Stimulated activated CD8-positive, alpha-beta memory T cell treated with anti-CD3 and anti-CD28 coated beads, Interleukin-15, amount 100 ng/mL, for 4 hours (primary cell): ENCODE data around the gene OPCML.

Experiments used
- DNase-seq, 2 donors: peaks; one replicate each; pipeline ENCODE4 v3.0.0-alpha.2; 2020; ENCODE audit warnings: low read depth in 2 of 2

The OPCML gene

DNA sequence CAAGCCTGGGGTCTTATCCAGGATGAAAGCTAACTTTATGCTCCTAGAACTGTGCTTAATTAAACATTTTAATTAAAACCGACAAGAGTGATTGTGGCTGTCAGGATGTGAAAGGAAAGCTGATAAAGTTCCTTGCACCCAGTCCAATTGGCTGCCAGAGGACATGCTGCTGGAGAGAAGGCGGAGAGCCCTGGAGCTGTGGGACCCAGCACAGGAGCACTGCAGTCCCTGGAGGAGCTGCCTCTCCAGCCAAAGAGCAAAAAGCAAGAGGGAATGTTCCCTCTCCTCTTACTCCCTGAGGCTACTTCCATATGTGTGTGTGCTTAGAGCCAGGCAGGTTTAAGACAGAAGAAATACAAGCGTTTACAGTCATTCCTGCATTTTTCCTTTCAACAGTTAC is 118.6 kb downstream of the OPCML start:
- DNase-seq: no peak

DNA sequence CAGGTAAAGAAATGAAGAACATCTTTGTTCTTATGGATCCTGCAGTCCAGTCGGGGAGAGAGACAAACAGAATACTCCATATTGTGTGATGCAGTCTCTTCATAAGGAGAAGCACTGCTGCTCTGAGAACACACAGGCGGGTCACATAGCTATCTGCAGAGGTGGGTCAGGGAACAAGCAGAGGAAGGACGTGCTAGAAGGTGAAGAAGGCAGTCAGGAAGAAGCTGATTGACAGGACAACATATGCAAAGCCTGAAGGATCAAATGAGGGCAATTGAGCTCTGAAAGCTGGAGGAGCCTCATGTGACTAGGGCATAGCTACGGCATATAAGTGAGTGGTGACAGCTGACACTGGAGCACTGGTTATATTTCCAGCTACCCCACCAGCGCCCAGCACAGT is 122.5 kb downstream of the OPCML start:
- DNase-seq: no peak

GRCh38 chr11:133408936-133409335 is 123.4 kb downstream of the OPCML start:
- DNase-seq: no peak

GRCh38 chr11:133408402-133408801 is 123.9 kb downstream of the OPCML start:
- no peak for DNase-seq

- DNase-seq: no peak
Measured at GRCh38 chr11:133406489-133406888, 125.8 kb downstream of the OPCML start.

- no peak for DNase-seq
Measured at GRCh38 chr11:133403900-133404299, 128.4 kb downstream of the OPCML start.

GRCh38 chr11:133402551-133402950 is 129.8 kb downstream of the OPCML start:
- DNase-seq: no peak

- DNase-seq: no peak
Measured at GRCh38 chr11:133399855-133400625, 132.3 kb downstream of the OPCML start.

- no peak for DNase-seq
Measured at GRCh38 chr11:133399294-133399693, 133.0 kb downstream of the OPCML start.

- no peak for DNase-seq
Measured at GRCh38 chr11:133390803-133391202, 141.5 kb downstream of the OPCML start.

DNA sequence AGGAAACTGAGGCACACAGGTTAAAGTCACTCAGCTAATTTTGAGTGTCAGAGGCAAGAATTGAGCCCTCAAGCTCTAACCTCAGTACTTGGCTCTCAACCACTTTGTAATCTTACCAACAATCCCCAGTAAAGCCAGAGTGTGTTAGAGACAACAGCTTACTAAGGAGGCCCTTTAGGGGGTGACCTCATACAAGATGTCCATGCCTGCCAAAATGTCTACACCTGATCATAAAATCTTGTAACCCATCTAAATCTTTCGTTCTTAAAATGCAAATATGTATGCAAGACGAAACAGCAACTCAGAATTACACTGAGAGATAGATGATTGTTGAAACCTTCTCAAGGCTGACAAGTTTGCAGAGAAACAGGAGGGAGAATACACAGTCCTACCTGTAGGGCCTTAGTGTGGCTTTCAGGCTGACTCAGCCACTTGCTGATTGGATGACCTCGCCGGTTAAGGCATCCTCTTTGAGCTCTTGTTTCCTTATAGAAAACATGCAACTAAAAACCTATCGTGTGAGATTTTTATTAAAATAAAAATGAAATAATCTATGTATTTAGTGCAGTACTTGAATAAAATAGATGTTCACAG is 143.2 kb downstream of the OPCML start:
- DNase-seq: no peak

- DNase-seq: no peak
Measured at GRCh38 chr11:133388260-133388659, 144.0 kb downstream of the OPCML start.

DNA sequence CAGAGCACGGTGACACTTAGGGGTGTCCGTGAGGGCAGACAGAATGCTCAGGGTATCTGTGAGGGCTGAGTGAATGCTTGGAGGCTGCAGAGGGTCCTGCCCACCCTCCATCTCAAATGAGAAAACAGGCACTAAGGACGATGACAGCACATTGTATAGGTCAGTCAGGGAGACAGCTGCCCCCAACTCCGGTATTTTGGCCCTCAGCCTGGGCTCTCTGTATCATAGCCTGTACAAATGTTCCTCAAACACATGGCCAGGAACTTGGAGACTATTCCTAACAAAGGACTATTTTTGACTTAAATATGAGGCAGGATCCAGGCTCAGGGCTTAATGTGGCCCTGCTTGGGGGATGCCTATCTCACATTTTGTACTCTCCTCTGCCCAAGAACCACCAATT is 145.4 kb downstream of the OPCML start:
- no peak for DNase-seq

DNA sequence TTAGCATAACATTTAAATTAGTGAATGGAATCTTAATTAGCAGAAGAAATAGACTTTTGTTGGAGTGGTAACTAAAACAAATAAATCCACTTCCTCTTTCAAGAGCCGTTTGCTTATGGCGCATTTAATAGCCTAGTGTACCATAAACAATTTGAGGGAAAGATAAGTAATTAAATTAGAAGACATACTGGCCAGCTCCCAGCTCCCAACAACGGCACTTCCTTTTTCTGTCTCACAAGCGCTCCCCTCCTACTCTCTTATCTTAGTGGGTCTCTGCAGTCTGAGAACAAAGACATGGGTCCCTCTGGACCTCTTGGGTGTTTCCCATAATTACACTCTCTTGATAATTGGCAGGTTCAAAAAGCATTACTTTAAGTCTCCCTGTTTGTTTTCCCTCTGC is 146.0 kb downstream of the OPCML start:
- no peak for DNase-seq

DNA sequence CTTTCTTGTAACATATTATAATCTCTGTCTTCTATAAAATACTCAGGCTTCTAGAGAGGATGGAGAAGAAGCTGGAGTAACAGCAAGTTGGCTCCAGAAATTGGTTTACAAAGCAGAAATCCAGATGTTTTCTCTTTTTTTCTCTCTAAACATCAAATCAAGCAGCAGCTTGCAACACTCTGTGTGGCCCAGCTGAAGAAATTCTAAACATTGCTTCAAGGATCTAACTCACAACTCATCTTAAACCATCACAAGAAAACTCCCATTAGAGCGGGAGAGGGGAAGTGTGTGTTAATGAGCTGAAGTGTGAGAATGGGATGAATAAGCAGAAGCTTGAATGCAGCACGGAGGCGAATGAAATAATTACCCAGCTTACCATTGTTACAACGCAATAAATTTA is 146.5 kb downstream of the OPCML start:
- DNase-seq: no peak

DNA sequence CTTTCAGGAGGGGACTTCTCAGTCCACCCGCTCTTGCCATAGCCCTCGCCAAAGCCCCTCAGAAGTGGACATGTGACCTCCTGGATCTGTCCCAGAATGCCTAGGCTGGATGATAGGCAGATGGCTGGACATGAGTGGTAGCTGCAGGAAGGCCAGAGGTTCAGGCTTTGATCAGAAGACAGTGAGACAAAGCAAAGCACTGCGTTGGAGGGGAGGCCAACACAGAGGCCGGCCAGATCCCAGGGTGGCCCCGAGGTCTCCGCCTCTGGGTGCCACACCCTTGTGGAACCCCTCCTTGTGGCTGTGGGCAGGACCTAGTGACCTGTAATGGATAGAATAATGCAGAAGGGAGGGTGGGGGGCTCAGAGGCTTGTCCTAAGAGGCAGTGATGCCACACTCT is 147.6 kb downstream of the OPCML start:
- no peak for DNase-seq

GRCh38 chr11:133383689-133384088 is 148.6 kb downstream of the OPCML start:
- DNase-seq: no peak

DNA sequence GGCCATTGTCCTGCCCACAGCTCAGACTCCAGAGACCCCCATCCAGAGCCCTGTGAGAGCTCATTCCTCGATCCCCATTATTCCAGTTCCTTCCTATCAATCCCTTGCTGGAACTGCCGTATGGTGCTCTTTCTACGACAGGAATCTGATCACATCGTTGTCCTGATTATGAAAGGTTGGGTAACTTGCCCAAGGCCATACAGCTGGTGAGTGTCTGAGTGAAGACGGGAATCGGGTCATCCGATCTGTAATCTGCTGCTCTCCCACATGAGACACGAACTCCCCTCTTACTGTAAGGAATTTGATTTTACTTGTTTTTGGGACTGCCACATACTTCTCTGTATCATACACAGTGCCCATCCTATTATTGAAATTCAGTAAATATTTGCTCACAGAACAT is 149.1 kb downstream of the OPCML start:
- DNase-seq: no peak

DNA sequence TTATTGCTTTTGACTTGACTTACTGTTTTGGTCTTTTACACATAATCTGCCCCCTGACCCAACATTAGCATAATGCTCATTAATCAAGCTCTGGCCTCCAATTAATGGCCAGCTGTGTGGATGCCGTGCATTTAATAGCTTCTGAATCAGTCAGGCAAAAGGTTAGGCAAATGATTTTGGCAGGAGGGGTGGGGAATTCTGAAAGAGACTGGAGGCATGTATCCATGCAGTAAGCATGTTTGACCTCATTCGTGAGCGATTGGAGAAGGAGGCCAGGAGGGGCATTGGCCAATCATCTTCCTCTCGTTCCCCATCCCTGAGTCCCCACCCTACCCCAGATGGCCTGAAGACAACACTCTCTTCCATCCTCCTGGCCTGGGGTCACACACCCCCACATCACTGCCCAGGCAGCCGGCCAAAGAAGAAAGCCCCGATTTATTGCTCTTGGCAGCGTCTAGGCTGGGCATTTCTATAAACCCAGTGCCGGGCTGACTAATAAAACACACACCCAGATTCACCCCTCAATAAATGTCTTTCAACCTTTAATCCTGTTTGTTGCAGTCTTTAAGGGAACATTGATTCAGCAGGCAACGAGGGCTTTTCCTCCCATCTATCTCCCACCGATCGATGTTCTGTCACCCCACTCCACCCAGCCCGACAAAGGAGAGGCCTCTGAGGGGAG is 150.0 kb downstream of the OPCML start:
- no peak for DNase-seq

- no peak for DNase-seq
Measured at GRCh38 chr11:133381761-133382130, 150.6 kb downstream of the OPCML start.

DNA sequence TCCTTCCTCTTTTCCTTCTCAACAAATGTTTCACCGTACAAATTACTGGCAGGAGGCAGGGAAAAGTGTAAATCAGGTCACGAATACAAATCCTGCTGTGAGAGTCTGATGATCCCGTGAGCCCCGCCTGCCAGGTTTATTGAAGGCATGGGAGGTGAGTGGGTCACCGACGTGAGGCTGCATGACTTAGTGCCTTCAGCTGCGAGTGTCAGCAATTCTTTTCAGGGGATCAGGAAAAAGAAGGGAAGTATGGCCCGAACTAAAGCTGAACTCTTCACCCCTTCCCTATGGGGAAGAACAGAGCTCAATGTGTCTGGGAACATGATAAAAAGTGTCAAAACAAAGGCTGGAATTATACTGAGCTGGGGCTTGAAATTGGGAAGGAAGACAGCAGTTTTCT is 166.2 kb downstream of the OPCML start:
- DNase-seq: no peak

DNA sequence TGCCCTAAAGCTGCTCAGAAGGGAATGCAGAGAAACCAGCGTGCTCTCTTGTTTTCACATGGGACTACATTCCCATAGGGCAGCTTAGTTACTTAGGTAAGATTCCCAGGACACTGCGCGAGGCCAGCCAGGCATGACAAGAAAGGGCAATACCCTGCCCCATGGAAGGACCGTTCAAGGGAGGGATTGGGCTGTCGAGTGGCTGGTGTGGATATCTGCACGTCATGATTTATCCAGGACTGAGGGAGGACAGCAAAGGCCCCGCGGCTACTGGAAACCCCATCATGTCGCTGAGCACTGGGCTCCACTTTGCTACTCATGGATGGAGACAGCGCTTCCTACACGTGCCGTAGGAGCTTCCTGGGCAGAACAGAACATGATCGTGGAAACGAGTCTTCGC is 169.4 kb downstream of the OPCML start:
- DNase-seq: no peak

- DNase-seq: no peak
Measured at GRCh38 chr11:133362156-133362555, 170.1 kb downstream of the OPCML start.
